ENCODE measurements around the gene AGBL4.

The AGBL4 gene

GRCh38 chr1:48758976-48759375 is 1264.8 kb downstream of the AGBL4 start:
- H3K27me3 ChIP-seq: no peaks in the 10 kb centered on the region
- peaks cover 75% of the 10 kb centered on the region for H4K20me1 ChIP-seq
- no peak overlapping the region for H3K4me3 ChIP-seq
- TF ChIP-seq Cebpa-rat (IDR thresholded peaks at IDR 0.05): no peak
- peaks cover 100% of the 10 kb centered on the region for H3K36me3 ChIP-seq
- H3K27ac ChIP-seq: no peak overlapping the region
- H3K4me2 ChIP-seq: no peak overlapping the region
- H3K9me3 ChIP-seq: no peaks in the 10 kb centered on the region
- no peaks in the 10 kb centered on the region for H3K4me1 ChIP-seq
- no peak overlapping the region for H3K9ac ChIP-seq

- Histone ChIP-seq H3K9ac (no peak overlapping the region), H3K27ac (no peak overlapping the region), H3K4me3 (no peak overlapping the region), H3K9me3 (no peaks in the 10 kb centered on the region), H3K4me2 (no peak overlapping the region), H3K36me3 (peaks cover 100% of the 10 kb centered on the region), H3K4me1 (no peaks in the 10 kb centered on the region), H3K27me3 (no peaks in the 10 kb centered on the region), H4K20me1 (peaks cover 69% of the 10 kb centered on the region)
- no peak for TF ChIP-seq Cebpa-rat (IDR thresholded peaks at IDR 0.05)
Observed at GRCh38 chr1:48757363-48757762, 1266.4 kb downstream of the AGBL4 start.

- no peak overlapping the region for H3K4me2 ChIP-seq
- H3K9ac ChIP-seq: no peak overlapping the region
- TF ChIP-seq Cebpa-rat (IDR thresholded peaks at IDR 0.05): no peak
- H4K20me1 ChIP-seq: peaks cover 64% of the 10 kb centered on the region
- H3K4me1 ChIP-seq: no peaks in the 10 kb centered on the region; the same call in 1 of the 2 replicates
- H3K4me3 ChIP-seq: no peak overlapping the region
- no peaks in the 10 kb centered on the region for H3K9me3 ChIP-seq
- peaks cover 100% of the 10 kb centered on the region for H3K36me3 ChIP-seq
- H3K27me3 ChIP-seq: no peaks in the 10 kb centered on the region
- H3K27ac ChIP-seq: no peak overlapping the region
Observed at GRCh38 chr1:48756683-48757316, 1267.0 kb downstream of the AGBL4 start.

- Histone ChIP-seq H3K4me3 (no peak overlapping the region), H3K27ac (no peak overlapping the region), H4K20me1 (peaks cover 44% of the 10 kb centered on the region), H3K36me3 (peaks cover 100% of the 10 kb centered on the region), H3K9ac (no peak overlapping the region), H3K27me3 (no peaks in the 10 kb centered on the region), H3K4me1 (peaks cover 19% of the 10 kb centered on the region), H3K4me2 (no peak overlapping the region), H3K9me3 (no peaks in the 10 kb centered on the region)
- no peak for TF ChIP-seq Cebpa-rat (IDR thresholded peaks at IDR 0.05)
Observed at GRCh38 chr1:48753293-48753692, 1270.5 kb downstream of the AGBL4 start.

GRCh38 chr1:48750109-48750508 is 1273.6 kb downstream of the AGBL4 start:
- no peak overlapping the region for H3K4me3 ChIP-seq
- peak overlapping the region; percentile 28 for H3K27ac ChIP-seq
- H3K4me2 ChIP-seq: peak overlapping the region; percentile 49
- peaks cover 99% of the 10 kb centered on the region for H3K36me3 ChIP-seq
- no peak overlapping the region for H3K9ac ChIP-seq
- H3K27me3 ChIP-seq: no peaks in the 10 kb centered on the region
- peaks cover 19% of the 10 kb centered on the region for H3K4me1 ChIP-seq
- peaks cover 35% of the 10 kb centered on the region for H4K20me1 ChIP-seq
- H3K9me3 ChIP-seq: no peaks in the 10 kb centered on the region
- no peak for TF ChIP-seq Cebpa-rat (IDR thresholded peaks at IDR 0.05)

GRCh38 chr1:48749068-48749467 is 1274.7 kb downstream of the AGBL4 start:
- Histone ChIP-seq H4K20me1 (peaks cover 35% of the 10 kb centered on the region; the same call in 1 of the 2 replicates), H3K4me3 (no peak overlapping the region), H3K4me1 (peaks cover 19% of the 10 kb centered on the region), H3K27ac (no peak overlapping the region), H3K9ac (no peak overlapping the region), H3K36me3 (peaks cover 99% of the 10 kb centered on the region), H3K27me3 (no peaks in the 10 kb centered on the region), H3K9me3 (no peaks in the 10 kb centered on the region), H3K4me2 (no peak overlapping the region)
- no peak for TF ChIP-seq Cebpa-rat (IDR thresholded peaks at IDR 0.05)

GRCh38 chr1:48746906-48747305 is 1276.8 kb downstream of the AGBL4 start:
- H3K9ac ChIP-seq: no peak overlapping the region
- H4K20me1 ChIP-seq: peaks cover 42% of the 10 kb centered on the region
- H3K4me1 ChIP-seq: peaks cover 19% of the 10 kb centered on the region
- H3K27ac ChIP-seq: no peak overlapping the region
- no peaks in the 10 kb centered on the region for H3K9me3 ChIP-seq
- H3K4me2 ChIP-seq: no peak overlapping the region
- no peaks in the 10 kb centered on the region for H3K27me3 ChIP-seq
- no peak overlapping the region for H3K4me3 ChIP-seq
- TF ChIP-seq Cebpa-rat (IDR thresholded peaks at IDR 0.05): no peak
- peaks cover 99% of the 10 kb centered on the region for H3K36me3 ChIP-seq

GRCh38 chr1:48744032-48744431 is 1279.7 kb downstream of the AGBL4 start:
- TF ChIP-seq Cebpa-rat (IDR thresholded peaks at IDR 0.05): no peak
- no peak overlapping the region for H3K4me2 ChIP-seq
- peaks cover 99% of the 10 kb centered on the region for H3K36me3 ChIP-seq
- H3K9ac ChIP-seq: no peak overlapping the region
- no peak overlapping the region for H3K4me3 ChIP-seq
- H3K27ac ChIP-seq: no peak overlapping the region
- peaks cover 56% of the 10 kb centered on the region for H4K20me1 ChIP-seq
- H3K9me3 ChIP-seq: no peaks in the 10 kb centered on the region
- H3K4me1 ChIP-seq: no peaks in the 10 kb centered on the region
- H3K27me3 ChIP-seq: no peaks in the 10 kb centered on the region

GRCh38 chr1:48743480-48743879 is 1280.3 kb downstream of the AGBL4 start:
- H3K4me1 ChIP-seq: no peaks in the 10 kb centered on the region
- H3K4me3 ChIP-seq: no peak overlapping the region
- H3K9me3 ChIP-seq: no peaks in the 10 kb centered on the region
- no peak overlapping the region for H3K4me2 ChIP-seq
- TF ChIP-seq Cebpa-rat (IDR thresholded peaks at IDR 0.05): no peak
- H3K27me3 ChIP-seq: no peaks in the 10 kb centered on the region
- H3K9ac ChIP-seq: no peak overlapping the region
- H3K36me3 ChIP-seq: peaks cover 99% of the 10 kb centered on the region
- no peak overlapping the region for H3K27ac ChIP-seq
- H4K20me1 ChIP-seq: peaks cover 54% of the 10 kb centered on the region

- Histone ChIP-seq H3K27me3 (no peaks in the 10 kb centered on the region), H3K27ac (no peak overlapping the region)
- no peak for TF ChIP-seq Cebpa-rat (IDR thresholded peaks at IDR 0.05)
Observed at GRCh38 chr1:48741380-48741779, 1282.4 kb downstream of the AGBL4 start.

GRCh38 chr1:48740621-48741020 is 1283.1 kb downstream of the AGBL4 start:
- Histone ChIP-seq H3K27me3 (no peaks in the 10 kb centered on the region), H4K20me1 (peaks cover 60% of the 10 kb centered on the region), H3K27ac (no peak overlapping the region), H3K4me3 (no peak overlapping the region), H3K9ac (no peak overlapping the region), H3K4me1 (no peaks in the 10 kb centered on the region), H3K36me3 (peaks cover 100% of the 10 kb centered on the region), H3K9me3 (no peaks in the 10 kb centered on the region), H3K4me2 (no peak overlapping the region)
- TF ChIP-seq Cebpa-rat (IDR thresholded peaks at IDR 0.05): no peak

More at GRCh38 chr1:48741380-48741779, 1282.4 kb downstream of the AGBL4 start:
- H3K9ac ChIP-seq: no peak overlapping the region
- H4K20me1 ChIP-seq: peaks cover 59% of the 10 kb centered on the region
- no peaks in the 10 kb centered on the region for H3K9me3 ChIP-seq
- peaks cover 100% of the 10 kb centered on the region for H3K36me3 ChIP-seq
- H3K4me2 ChIP-seq: no peak overlapping the region
- H3K4me1 ChIP-seq: no peaks in the 10 kb centered on the region
- H3K4me3 ChIP-seq: no peak overlapping the region

Data from BLaER1 (cell line).